GM18867 (cell line): Measurements from ENCODE around the gene MINK1.
"Not testable (repeated sequence)": the region's sequence is repeated elsewhere in the genome, so short reads cannot be mapped to it uniquely, and the experiment has no call there.

Experiments used
- ATAC-seq: cut with Tn5 transposase; IDR thresholded peaks from one replicate; pipeline ENCODE4 v1.9.1; 2021; ENCODE audit warnings: mild to moderate bottlenecking, moderate library complexity; ENCODE audit not compliant: unreplicated experiment

Gene MINK1

DNA sequence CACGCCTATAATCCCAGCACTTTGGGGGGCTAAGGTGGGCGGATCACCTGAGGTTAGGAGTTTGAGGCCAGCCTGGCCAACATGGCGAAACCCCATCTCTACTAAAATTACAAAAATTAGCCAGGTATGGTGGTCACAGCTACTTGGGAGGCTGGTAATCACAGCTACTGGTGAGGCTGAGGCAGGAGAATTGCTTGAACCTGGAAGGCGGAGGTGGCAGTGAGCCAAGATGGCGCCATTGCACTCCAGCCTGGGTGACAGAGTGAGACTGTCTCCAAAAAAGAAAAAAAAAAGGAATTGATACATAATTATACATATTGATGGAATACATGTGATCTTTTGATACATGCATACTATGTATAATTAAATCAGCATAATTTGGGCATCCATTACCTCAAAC is 34.4 kb downstream of the MINK1 start:
- ATAC-seq: not testable (repeated sequence)

DNA sequence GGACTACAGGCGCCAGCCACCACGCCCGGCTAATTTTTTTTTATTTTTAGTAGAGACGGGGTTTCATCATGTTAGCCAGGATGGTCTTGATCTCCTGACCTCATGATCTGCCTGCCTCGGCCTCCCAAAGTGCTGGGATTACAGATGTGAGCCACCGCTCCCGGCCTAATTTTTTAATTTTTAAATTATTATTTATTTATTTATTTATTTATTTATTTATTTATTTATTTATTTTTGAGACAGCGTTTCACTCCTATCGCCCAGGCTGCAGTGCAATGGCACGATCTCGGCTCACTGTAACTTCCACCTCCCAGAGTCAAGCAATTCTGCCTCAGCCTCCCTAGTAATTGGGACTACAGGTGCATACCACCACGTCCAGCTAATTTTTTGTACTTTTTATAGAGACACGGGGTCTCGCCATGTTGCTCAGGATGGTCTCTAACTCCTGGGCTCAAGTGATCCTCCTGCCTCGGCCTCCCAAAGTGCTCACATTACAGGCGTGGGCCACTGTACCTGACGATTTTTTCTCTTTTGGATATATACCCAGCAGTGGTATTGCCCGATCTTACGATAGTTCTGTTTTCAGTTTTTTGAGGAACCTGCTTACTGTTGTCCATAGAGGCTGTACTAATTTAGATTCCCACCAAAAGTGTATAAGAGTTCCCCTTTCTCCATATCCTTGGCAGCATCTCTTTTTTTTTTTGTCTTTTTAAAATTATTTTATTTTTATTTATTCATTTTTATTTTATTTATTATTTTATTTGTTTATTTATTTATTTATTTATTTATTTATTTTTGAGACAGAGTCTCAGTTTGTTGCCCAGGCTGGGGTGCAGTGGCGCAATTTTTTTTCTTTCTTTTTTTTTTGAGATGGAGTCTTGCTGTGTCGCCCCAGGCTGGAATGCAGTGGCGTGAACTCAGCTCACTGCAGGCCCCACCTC is 36.2 kb downstream of the MINK1 start:
- not testable (repeated sequence) for ATAC-seq

DNA sequence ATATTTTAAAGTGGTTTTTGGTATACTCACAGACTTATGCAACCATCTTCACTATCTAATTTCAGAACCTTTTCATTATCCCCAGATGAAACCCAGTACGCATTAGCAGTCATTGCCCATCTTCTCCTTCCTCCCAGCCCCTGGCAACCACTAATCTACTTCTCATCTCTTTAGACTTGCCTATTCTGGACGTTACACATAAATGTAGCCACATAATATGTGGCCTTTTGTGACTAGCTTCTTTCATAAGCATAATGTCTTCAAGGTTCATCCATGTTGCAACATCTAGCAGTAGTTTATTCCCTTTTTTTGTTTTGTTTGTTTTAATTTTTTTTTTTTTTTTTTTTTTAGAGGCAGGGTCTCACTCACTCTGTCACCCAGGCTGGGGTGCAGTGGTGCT is 37.7 kb downstream of the MINK1 start:
- ATAC-seq: no peak

DNA sequence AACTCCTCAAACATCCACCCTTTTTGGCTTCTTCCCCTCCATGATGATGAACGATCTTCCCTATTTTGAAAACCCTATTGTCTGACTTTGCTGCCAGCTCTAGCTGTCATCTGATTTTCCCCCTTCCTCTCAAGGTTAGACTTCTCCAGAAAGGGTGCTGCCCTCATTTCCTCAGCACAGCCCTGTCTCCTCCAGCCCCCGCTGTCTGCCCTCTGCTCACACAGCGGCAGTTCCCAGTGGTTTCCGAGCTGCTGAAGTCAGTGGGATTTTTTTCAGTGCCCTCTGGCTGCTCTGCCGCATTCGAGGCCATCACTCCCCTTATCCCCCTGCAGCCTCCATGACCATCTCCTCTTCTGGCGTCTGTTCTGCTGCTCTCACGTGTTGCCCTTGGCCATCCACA is 39.6 kb downstream of the MINK1 start:
- no peak for ATAC-seq

DNA sequence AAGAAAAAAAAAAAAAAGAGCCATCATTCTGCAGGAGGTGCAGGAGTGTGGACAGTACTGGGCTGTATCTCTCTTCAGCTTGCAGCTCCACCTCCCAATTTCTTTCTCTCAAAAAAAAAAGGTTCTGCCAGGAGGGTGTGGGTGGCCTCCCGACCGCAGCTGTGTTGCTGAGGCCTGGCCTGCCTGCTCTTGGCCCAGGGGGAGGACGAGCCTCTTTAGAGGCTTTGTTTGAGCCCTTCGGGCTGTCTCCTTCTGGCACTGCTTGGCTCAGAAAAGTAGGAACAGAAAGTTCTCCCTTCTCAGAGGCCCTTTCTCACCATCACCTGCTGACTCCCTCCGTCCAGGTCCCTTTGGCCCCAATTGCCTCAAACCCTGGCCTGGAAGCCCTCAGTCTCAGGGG is 43.9 kb downstream of the MINK1 start:
- ATAC-seq: no peak

DNA sequence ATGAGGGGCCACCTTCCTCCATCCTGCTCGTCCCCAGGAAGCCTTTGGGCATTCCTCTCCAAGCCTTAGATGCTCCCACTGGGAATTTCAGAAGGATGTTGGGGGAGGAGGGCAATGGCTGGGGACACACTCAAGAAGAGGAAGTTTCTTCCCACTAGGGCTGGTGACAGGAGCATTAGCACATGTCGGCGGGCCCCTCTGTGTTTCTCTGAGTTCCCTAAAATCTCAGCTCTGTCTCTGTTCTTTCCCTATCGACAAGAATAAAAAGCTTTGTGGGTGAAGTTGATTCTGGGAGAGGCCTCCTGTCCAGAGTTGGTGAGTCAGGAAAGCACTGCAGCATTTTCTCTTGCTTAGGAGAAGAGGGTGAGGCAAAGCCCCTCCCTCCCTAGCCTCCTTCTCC is 46.5 kb downstream of the MINK1 start:
- no peak for ATAC-seq

DNA sequence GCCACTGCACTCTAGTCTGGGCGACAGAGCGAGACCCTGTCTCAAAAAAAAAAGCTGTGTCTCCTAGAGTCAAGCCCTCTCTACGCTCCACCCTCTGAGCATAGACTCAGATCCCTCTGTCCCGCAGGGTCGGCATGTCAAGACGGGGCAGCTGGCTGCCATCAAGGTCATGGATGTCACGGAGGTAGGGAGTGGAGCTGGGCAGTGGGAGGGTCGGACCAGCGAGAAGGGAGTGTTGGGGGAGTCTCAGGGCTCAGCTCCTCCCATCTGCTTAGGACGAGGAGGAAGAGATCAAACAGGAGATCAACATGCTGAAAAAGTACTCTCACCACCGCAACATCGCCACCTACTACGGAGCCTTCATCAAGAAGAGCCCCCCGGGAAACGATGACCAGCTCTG is 47.7 kb downstream of the MINK1 start:
- ATAC-seq: no peak

DNA sequence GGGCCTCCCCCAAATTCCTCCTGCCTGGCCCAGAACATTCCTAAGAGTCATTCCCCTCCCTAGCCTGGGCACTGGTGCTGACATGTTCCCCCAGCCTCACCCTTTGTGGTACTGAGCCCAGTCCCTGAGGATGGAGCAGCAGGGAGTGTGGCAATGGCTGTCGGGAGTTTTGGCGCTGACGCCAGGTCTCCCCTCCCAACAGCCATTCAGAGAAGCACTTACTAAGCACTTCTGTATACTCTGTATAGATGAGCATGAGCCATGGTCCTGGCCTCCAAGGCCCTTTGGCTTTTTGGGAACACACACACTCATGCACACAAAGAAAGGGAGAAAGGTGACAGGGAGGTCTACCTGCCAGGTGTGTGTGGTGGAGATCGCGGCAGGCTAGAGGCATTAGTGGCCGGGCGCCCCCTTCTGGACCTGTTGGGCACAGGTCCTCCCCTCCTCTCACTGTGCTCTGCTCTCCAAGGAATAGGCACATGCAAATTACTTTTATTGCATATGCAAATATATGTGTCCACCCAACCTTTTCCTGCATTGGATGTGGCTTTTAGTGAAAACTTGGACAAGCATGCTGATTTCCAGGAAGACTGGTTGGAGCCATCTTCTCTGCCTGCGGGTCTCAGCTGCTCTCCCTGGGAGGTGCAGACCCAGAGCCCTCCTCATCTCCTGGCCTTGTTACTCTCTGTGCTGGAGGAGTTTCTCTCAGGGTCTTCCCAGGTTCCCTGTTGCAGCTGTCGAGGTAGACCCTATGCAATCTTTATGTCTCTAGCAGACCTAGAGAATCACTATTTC is 48.8 kb downstream of the MINK1 start:
- ATAC-seq: no peak

DNA sequence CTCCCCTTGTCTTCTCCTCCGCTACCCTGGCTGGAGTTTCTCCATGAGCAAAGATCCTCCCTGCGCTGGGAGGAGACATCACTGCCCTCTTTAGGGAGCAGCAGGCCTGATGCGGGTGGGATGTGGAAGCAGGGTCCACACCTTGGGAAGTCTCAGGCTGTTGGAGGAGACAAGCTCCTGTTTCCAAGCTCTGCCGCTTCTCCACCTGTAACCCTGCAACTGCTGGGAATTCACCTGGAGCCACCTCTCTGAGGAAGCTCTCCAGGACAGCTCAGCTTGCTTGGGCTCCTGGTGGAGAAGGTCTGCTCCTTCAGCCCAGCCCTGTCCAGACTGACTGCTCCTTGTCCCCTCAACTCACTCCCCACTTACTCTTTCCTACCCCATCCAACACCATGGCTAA is 51.3 kb downstream of the MINK1 start:
- ATAC-seq: no peak

DNA sequence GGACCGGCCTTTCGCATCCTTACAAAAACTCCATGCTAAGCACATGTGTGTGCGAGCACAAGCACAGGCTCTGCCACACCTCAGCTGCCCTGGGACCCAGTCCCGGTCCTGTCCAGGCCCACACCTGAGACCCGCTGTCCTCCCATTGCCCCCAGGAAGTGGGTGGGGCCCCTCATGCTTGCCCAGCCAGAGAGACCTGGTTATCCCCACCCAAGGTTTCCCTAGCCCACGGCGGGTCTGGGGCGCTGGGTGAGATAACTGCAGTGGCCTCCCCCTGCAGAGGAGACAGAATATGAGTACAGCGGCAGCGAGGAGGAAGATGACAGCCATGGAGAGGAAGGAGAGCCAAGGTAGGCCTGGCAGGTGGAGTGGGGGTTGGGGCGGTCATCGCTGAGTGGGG is 53.7 kb downstream of the MINK1 start:
- no peak for ATAC-seq

DNA sequence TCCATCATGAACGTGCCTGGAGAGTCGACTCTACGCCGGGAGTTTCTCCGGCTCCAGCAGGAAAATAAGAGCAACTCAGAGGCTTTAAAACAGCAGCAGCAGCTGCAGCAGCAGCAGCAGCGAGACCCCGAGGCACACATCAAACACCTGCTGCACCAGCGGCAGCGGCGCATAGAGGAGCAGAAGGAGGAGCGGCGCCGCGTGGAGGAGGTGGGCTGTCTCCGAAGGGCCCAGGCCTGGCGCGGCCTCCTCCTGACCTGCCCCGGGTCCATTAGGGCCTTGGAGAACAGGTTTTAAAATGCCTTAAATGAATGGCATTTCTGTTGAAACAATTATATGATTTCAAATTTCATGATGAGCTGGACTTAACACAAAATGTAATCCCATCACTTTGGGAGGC is 54.4 kb downstream of the MINK1 start:
- ATAC-seq: no peak

DNA sequence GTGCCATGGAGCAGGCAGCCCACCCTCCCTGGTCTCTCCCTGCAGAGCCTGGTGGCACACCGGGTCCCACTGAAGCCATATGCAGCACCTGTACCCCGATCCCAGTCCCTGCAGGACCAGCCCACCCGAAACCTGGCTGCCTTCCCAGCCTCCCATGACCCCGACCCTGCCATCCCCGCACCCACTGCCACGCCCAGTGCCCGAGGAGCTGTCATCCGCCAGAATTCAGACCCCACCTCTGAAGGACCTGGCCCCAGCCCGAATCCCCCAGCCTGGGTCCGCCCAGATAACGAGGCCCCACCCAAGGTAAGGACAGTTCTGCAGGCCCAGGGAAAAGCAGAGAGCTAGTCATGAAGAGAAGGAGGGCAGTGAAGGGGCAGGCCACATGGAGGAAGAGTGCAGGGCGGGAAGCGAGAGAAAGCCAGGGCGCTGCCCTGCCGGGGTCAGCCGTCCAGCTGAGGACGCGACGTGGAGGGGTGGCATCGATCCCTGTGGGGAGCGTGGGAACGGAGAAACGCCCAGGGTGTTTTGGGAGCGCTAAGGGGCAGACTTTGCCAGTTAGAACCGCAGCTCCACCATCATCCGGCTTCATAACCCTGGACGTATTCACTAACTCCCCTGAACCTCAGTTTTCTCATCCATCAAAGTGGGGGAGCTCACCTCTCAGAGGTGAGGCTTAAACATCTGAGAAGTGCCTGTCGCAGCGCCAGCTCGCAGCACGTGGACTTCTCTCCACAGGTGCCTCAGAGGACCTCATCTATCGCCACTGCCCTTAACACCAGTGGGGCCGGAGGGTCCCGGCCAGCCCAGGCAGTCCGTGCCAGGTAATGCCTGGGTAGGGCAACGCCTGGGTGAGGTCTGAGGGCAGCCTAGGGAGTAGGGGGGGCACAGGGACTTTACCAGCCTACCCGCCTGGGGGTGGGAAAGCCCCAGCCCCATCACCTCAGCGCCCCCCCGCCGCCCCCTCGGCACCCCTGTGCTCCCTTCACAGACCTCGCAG is 58.6 kb downstream of the MINK1 start:
- ATAC-seq: no peak

DNA sequence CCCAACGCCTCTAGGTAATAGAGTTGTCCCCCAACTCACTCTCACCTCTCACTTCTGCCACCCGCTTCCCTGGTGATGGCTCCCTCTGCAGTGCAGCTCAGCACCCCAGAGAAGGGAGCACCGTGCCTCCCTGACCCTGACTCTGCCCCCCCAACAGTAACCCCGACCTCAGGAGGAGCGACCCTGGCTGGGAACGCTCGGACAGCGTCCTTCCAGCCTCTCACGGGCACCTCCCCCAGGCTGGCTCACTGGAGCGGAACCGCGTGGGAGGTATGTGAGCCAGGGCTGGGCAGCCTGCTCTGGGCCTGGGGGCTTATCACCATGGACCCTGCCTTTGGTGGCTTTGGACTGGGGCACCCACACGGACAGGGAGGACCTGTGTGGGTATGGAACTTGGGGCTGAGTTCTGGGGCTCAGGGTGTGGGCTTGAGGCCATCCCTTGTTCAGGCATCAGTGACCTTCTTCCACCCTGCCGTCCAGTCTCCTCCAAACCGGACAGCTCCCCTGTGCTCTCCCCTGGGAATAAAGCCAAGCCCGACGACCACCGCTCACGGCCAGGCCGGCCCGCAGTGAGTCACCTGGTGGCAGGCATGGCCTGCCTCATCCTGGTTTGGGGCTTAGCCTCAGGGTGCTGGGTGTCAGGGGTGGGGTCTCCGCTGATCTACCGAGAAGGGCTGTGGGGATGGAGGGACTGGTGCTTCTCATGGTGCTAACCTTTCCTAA is 59.5 kb downstream of the MINK1 start:
- ATAC-seq: no peak

DNA sequence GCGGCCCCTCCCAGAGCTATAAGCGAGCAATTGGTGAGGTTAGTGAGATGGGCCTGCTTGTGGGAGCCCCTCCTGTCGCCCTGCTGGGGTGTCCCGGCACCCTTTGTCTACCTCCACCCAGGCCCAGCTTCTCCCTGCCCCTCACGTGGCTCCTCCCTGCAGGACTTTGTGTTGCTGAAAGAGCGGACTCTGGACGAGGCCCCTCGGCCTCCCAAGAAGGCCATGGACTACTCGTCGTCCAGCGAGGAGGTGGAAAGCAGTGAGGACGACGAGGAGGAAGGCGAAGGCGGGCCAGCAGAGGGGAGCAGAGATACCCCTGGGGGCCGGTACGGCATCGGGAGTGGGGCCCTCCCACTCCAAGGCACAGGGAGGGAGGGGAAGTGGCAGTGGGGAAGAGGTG is 60.1 kb downstream of the MINK1 start:
- no peak for ATAC-seq

DNA sequence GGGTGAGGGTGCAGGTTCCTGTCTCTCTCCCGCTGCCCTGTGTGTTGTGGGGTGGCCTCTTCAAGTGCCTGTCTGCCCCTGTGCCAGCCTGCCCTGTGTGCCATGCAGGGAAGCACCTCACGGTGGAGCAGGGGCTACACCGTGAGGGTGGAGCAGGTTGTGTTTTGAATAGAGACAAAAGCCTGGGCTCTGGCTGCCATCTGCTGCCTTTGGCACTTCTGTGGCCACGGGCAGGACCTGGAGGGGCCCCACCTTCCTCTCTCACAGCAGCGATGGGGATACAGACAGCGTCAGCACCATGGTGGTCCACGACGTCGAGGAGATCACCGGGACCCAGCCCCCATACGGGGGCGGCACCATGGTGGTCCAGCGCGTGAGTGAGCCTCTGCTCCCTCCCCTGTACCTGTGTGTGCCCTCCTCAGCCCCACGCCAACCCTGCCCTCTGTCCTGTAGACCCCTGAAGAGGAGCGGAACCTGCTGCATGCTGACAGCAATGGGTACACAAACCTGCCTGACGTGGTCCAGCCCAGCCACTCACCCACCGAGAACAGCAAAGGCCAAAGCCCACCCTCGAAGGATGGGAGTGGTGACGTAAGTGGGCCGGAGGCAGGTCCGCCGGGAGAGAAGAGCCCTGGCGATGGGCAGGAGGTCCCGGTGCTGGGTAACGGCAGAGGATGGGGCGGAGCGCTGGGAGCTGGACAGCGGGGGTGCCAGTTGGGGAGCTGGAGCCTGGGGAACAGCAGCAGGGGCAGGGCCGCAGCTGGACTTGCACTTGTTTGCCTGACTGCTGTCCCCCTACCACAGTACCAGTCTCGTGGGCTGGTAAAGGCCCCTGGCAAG is 60.8 kb downstream of the MINK1 start:
- ATAC-seq: no peak

DNA sequence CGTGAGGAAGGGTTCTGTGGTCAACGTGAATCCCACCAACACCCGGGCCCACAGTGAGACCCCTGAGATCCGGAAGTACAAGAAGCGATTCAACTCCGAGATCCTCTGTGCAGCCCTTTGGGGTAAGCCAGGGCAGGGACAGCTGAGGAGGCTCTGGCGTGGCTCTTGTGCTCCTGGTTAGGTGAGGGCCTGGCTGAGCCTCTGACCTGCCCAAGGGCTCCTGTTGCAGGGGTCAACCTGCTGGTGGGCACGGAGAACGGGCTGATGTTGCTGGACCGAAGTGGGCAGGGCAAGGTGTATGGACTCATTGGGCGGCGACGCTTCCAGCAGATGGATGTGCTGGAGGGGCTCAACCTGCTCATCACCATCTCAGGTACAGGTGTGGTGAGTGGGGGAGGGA is 62.0 kb downstream of the MINK1 start:
- no peak for ATAC-seq

DNA sequence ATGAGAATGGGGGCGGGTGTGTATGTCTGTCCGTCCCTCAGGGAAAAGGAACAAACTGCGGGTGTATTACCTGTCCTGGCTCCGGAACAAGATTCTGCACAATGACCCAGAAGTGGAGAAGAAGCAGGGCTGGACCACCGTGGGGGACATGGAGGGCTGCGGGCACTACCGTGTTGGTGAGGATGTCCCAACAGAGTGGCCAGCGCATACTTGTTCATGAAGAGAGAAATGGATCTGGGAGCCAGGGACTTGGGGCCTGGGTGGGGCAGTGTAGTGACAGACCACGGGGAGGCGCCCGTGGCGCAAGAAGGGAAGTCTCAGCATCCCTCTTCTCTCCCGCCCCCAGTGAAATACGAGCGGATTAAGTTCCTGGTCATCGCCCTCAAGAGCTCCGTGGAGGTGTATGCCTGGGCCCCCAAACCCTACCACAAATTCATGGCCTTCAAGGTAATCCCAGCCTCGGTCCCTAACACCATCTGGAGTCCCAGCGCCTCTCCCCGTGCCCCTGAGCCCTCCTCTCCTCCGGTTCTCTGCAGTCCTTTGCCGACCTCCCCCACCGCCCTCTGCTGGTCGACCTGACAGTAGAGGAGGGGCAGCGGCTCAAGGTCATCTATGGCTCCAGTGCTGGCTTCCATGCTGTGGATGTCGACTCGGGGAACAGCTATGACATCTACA is 62.7 kb downstream of the MINK1 start:
- no peak for ATAC-seq

DNA sequence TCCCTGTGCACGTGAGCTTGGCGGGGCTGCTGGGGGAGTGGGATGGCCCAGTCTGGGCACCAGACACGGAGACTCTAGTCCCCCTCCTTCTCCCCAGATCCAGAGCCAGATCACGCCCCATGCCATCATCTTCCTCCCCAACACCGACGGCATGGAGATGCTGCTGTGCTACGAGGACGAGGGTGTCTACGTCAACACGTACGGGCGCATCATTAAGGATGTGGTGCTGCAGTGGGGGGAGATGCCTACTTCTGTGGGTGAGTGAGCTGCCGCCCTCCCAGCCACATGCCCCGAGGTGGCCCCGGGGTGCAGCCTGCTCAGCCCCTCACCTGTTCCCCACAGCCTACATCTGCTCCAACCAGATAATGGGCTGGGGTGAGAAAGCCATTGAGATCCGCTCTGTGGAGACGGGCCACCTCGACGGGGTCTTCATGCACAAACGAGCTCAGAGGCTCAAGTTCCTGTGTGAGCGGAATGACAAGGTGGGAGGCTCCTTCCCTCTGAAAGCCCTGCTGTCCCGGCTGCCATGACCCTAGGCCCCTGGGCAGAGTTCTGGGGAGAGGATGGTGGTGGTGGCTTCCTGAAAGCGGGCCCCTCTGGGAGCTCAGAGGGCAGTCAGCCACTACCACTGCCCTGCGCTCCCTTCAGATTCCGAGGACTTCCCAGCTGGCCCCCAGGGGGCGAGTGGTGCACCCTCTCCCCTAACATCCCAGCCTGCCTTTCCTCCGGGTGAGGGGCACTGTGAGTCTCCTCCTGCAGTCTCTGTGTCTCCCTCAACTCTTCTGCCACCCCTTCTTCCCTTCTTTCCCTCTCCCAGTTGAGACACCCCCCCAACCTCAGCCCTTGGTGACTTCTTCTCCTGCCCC is 63.4 kb downstream of the MINK1 start:
- ATAC-seq: no peak
